Neutrophil (primary cell): ENCODE measurements around the gene ABCB1.
"Not testable (repeated sequence)": the region's sequence is repeated elsewhere in the genome, so short reads cannot be mapped to it uniquely, and the experiment has no call there.

Experiments used
- H3K27ac ChIP-seq: fragments of 200-600 bp; sonication (generic); 2 replicates; pipeline ENCODE4 v1.5.1; 2016; ENCODE audit warnings: mild to moderate bottlenecking, moderate library complexity
- H3K27me3 ChIP-seq: fragments of 200-600 bp; sonication (generic); 2 replicates; pipeline ENCODE4 v1.6.0; 2016; ENCODE audit warnings: mild to moderate bottlenecking
- H3K36me3 ChIP-seq: fragments of 200-600 bp; sonication (generic); 2 replicates; pipeline ENCODE4 v1.5.1; 2017
- H3K4me1 ChIP-seq, 2 experiments: fragments of 200-600 bp in 1 of 2; sonication (generic) in 1 of 2; 1 replicate in 1 of 2; 2 replicates in 1 of 2; pipeline versions ENCODE4 v1.5.1 to v1.6.1; 2013 to 2016; ENCODE audit warnings: low read depth in 1 of 2, low read length in 1 of 2, mild to moderate bottlenecking in 1 of 2, moderate library complexity in 1 of 2; ENCODE audit not compliant: control insufficient read depth in 1 of 2, insufficient read depth in 1 of 2
- H3K4me3 ChIP-seq, 2 experiments: fragments of 200-600 bp in 1 of 2; sonication (generic) in 1 of 2; 1 replicate in 1 of 2; 2 replicates in 1 of 2; pipeline ENCODE4 v1.5.1; 2013 to 2016; ENCODE audit warnings: low read depth in 1 of 2, low read length in 1 of 2, mild to moderate bottlenecking in 1 of 2, moderate library complexity in 1 of 2
- H3K9me3 ChIP-seq: fragments of 200-600 bp; sonication (generic); 2 replicates; pipeline ENCODE4 v1.5.1; 2016
- TF ChIP-seq, protein P1 (sequence below): fragments of 200-600 bp; sonication (generic); IDR thresholded peaks from 2 replicates; pipeline ENCODE4 v1.5.1; 2016; ENCODE audit warnings: antibody characterized with exemption

The ABCB1 gene

DNA sequence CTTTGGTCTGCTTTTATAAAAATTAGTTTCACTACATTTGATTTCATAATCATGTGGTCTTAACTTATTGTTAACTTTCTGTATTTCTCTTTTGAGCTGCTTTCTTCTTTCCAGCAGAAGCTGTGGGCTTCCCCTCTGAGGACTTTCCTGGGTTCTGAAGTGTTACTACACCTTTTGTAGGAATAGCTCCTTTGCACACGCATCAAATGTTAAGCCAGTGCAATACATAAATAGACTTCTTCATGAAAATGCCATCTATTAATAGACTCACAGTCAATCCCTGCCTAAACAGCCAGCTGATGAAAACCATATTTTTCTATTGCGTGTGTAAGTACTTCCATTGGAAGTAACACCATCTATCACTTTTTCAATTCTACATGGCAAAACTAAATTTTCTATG lies 126.7 kb downstream of the ABCB1 start:
- no peak overlapping the region for H3K4me3 ChIP-seq
- H3K27me3 ChIP-seq = peaks cover 73% of the 10 kb centered on the region
- no peaks in the 10 kb centered on the region for H3K9me3 ChIP-seq
- H3K27ac ChIP-seq = no peak overlapping the region
- TF ChIP-seq, protein P1, sequence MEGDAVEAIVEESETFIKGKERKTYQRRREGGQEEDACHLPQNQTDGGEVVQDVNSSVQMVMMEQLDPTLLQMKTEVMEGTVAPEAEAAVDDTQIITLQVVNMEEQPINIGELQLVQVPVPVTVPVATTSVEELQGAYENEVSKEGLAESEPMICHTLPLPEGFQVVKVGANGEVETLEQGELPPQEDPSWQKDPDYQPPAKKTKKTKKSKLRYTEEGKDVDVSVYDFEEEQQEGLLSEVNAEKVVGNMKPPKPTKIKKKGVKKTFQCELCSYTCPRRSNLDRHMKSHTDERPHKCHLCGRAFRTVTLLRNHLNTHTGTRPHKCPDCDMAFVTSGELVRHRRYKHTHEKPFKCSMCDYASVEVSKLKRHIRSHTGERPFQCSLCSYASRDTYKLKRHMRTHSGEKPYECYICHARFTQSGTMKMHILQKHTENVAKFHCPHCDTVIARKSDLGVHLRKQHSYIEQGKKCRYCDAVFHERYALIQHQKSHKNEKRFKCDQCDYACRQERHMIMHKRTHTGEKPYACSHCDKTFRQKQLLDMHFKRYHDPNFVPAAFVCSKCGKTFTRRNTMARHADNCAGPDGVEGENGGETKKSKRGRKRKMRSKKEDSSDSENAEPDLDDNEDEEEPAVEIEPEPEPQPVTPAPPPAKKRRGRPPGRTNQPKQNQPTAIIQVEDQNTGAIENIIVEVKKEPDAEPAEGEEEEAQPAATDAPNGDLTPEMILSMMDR = no peak
- H3K4me1 ChIP-seq = peaks cover 3 to 16% of the 10 kb centered on the region in 2 experiments
- H3K36me3 ChIP-seq = no peaks in the 10 kb centered on the region

DNA sequence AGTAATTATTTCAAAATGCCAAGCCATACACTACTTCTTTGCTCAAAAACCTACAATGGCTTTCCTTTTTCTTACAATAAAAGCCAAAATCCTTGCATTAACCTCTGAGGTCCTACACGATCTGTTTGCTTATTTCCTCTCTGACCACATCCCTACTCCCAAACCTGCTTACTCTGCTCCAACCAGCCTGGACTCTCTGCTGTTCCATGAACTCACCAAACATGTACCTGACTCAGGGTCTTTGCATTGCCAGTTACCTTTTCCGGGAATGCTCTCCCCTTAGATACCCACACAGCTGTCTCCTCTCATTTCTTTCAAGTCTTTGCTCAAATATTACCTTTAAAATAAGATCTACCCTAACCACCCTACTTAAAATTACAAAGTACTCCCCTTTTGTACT lies 127.5 kb downstream of the ABCB1 start:
- Histone ChIP-seq H3K27ac (no peak overlapping the region), H3K4me1 (peaks cover 3 to 16% of the 10 kb centered on the region in 2 experiments), H3K4me3 (no peak overlapping the region), H3K9me3 (no peaks in the 10 kb centered on the region), H3K27me3 (peaks cover 65% of the 10 kb centered on the region), H3K36me3 (no peaks in the 10 kb centered on the region)
- TF ChIP-seq, protein P1 = no peak

DNA sequence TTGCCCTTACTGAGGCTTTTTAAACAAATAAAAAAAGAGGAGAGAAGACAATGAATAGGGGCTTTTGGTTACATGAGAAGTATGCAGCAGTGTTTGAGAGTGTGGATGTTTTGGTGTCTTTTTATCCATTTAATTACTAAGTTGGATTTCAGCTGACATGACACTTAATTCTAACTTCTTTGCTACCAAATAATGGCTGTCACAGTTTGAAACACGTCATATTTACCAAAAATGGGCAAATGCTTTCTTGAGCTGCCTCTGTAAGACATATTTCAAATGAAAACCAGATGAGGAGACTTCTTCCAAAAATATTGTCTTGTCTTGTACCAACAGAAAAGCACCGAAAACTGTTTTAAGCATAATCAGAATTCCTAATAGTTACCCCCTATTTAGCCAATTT lies 129.2 kb downstream of the ABCB1 start:
- Histone ChIP-seq H3K4me1 (peaks cover 3 to 16% of the 10 kb centered on the region in 2 experiments), H3K27ac (no peak overlapping the region), H3K9me3 (no peaks in the 10 kb centered on the region), H3K4me3 (no peak overlapping the region), H3K36me3 (no peaks in the 10 kb centered on the region), H3K27me3 (peaks cover 48% of the 10 kb centered on the region)
- TF ChIP-seq, protein P1 = no peak

DNA sequence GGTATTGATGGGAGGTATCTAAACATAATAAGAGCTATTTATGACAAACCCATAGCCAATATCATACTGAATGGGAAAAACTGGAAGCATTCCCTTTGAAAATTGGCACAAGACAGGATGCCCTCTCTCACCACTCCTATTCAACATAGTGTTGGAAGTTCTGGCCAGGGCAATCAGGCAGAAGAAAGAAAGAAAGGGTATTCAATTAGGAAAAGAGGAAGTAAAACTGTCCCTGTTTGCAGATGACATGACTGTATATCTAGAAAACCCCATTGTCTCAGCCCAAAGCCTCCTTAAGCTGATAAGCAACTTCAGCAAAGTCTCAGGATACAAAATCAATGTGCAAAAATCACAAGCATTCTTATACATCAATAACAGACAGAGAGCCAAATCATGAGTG lies 131.5 kb downstream of the ABCB1 start:
- H3K27me3 ChIP-seq = peaks cover 25% of the 10 kb centered on the region
- not testable (repeated sequence) for H3K4me1 ChIP-seq, H3K4me3 ChIP-seq, H3K9me3 ChIP-seq, H3K27ac ChIP-seq, H3K36me3 ChIP-seq

DNA sequence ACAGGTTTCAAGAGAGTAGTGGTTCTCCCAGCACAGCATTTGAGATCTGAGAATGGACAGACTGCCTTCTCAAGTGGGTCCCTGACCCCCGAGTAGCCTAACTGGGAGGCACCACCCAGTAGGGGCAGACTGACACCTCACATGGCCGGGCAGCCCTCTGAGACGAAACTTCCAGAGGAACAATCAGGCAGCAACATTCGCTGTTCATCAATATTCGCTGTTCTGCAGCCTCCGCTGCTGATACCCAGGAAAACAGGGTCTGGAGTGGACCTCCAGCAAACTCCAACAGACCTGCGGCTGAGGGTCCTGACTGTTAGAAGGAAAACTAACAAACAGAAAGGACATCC lies 135.2 kb downstream of the ABCB1 start:
- not testable (repeated sequence) for H3K4me1 ChIP-seq, H3K9me3 ChIP-seq, H3K36me3 ChIP-seq, H3K4me3 ChIP-seq, H3K27ac ChIP-seq, H3K27me3 ChIP-seq

DNA sequence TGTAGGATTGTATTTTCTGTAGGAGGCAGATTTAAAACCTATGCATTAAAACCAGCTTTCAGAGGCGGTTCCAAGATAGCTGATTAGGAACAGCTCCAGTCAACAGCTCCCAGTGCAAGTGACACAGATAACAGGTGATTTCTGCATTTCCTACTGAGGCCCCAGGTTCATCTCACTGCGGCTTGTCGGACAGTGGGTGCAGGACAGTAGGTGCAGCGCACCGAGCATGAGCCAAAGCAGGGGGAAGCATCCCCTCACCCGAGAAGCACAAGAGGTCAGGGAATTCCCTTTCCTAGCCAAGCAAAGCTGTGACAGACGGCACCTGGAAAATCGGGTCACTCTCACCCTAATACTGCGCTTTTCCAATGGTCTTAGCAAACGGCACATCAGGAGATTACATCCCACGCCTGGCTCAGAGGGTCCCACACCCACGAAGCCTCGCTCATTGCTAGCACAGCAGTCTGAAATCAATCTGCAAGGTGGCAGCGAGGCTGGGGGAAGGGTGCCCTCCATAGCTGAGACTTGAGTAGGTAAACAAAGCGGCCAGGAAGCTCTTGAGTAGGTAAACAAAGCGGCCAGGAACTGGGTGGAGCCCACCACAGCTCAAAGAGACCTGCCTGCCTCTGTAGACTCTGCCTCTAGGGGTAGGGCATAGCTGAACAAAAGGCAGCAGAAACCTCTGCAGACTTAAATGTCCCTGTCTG lies 135.7 kb downstream of the ABCB1 start:
- not testable (repeated sequence) for H3K9me3 ChIP-seq, H3K36me3 ChIP-seq, H3K4me3 ChIP-seq, H3K4me1 ChIP-seq, H3K27me3 ChIP-seq, H3K27ac ChIP-seq

DNA sequence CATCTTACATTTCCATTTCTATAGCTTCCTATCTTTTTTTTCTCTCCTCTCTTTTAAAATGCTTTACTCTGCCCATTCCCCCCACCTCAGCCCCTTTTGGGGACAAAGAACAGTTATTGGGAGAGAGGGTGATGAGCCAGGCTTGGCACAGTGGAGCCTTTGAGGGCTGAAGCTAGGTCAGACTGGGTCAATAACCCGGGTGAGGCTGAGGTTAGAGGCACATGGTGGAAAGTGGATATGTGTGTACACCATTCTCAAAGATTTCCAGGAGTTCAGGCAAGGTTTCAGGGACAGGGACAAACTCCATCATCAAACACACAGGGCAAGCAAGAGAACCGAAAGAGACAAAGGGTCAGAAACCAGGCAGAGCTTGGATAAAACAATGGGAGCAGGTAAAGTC lies 136.7 kb downstream of the ABCB1 start:
- Histone ChIP-seq H3K4me3 (no peak overlapping the region), H3K4me1 (no peaks in the 10 kb centered on the region), H3K27ac (no peak overlapping the region), H3K9me3 (no peaks in the 10 kb centered on the region), H3K27me3 (no peaks in the 10 kb centered on the region), H3K36me3 (no peaks in the 10 kb centered on the region)
- TF ChIP-seq, protein P1 = no peak

DNA sequence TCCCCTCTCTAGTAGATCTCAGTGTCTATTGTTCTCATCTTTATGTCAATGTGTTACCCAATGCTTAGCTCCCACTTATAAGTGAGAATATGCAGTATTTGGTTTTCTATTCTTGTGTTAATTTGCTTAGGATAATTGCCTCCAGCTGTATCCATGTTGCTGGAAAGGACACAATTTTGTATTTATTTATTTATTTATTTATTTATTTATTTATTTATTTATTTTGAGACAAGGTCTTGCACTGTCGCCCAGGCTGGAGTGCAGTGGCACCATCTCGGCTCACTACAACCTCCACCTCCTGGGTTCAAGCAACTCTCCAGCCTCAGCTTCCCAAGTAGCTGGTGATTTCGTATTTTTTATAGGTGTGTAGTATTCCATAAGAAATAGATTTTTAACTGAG lies 140.2 kb downstream of the ABCB1 start:
- H3K4me1 ChIP-seq, H3K4me3 ChIP-seq, H3K27me3 ChIP-seq, H3K9me3 ChIP-seq, H3K36me3 ChIP-seq, H3K27ac ChIP-seq: not testable (repeated sequence)
